GM18873 (cell line): ENCODE data around the gene TAS2R60.
"Not testable (repeated sequence)": the region's sequence is repeated elsewhere in the genome, so short reads cannot be mapped to it uniquely, and the experiment has no call there.

Source experiments
- ATAC-seq: cut with Tn5 transposase; IDR thresholded peaks from one replicate; pipeline ENCODE4 v1.9.1; 2021; ENCODE audit warnings: mild to moderate bottlenecking, moderate library complexity, moderate number of reproducible peaks; ENCODE audit not compliant: unreplicated experiment, low FRiP score

TAS2R60 gene

DNA sequence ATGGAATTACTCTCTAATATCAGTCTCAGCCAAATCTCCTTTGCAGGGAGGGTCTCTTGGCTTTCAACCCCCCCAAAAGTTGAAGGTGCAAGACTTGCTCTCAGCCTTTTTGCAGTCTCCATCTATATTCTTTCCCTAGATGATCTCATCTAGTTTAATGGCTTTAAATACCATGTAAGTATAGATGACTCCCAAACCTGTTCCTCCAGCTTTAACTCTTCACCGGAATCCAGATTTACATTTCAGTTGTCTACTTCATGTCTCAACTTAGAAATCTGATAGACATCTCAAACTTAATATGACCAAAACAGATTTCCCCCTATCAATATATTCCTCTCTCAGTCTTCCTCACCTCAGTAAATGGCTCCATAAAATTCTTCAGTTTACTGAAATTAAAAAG is 24.5 kb downstream of the TAS2R60 start:
- ATAC-seq, result no peak

DNA sequence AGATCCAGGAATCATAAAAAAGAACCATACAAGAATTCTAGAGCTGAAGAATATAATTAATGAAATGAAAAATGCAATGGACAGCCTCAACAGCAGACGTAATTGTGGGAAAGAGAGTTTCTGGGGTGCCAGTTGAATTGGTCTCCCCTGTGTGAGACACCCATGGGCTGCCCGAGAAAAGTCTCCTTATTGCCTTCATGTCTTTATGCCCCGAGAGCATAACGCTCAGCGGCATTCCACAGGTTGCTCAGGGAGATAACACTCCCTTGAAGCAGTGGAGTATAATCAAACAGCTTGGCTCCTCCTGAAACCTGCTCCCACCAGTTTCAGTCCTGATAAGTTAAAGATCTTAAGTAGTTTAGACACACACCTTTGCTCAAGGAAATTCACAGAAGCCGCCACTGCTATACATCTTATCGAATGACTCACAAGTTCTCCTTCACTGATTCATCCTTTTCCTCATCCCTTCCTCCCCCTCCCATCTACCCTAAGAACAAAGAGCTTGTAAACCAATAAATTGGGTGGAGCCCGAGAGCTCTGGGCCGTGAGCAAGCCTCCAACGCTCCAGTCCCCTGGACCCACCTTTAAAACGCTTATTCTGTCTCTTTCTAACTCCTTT is 28.9 kb downstream of the TAS2R60 start:
- ATAC-seq, result not testable (repeated sequence)

DNA sequence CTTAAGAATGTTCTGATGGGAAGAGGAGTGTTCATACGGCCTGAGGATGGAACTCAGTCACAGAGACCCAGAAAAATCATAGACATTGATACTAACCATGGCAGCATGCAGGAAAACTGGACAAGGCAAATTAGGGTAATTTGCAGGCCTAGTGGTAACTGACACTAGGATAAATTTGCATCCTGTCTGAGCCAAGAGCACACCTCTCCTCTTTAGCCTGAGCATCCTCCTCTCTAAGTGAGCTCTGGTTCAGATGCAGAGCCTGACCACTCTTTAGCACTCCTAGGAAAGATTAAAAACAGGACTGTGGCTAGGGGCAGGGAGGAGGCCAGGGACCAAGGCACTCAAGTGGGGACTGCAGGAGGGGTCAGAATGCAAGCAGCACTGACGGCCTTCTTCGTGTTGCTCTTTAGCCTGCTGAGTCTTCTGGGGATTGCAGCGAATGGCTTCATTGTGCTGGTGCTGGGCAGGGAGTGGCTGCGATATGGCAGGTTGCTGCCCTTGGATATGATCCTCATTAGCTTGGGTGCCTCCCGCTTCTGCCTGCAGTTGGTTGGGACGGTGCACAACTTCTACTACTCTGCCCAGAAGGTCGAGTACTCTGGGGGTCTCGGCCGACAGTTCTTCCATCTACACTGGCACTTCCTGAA is 34.4 kb downstream of the TAS2R60 start, which contains the start of gene TAS2R41:
Gene TAS2R41 (plus strand): TSS at position 373 of the 650 bp plus-strand sequence. CDS start 0 bp downstream, at position 373.
- ATAC-seq, result no peak

DNA sequence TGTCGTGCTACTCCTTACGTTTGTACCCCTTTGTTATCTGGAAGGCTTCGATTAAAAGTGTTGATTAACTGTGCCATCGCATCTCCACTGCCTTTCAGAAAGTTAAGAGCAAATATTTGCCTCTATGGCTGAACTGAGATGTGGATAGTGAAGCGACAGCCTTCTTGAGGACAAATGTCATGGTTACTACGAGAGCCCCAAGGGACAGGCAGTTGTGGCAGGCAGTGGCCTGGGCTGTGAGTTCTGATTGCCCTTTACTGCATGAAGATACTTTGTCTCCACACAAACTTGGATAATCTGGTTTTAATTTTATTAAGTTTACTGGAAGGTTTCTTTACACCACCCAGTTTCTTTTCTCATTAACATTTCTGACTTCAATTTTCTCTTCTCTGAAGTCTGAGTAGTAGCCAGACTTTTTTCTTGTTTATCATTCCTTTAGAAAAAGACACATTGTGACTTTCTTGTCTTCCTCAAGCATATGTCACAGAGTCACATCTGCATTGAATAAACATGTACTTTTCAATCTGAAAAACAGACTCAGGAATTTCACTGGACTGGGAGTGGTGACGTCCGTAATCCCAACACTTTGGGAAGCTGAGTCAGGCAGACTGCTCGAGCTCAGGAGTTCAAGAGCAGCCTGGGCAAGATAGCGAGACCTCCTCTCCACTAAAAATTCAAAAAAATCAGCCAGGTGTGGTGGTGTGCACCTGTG is 36.0 kb downstream of the TAS2R60 start:
- ATAC-seq, result no peak

DNA sequence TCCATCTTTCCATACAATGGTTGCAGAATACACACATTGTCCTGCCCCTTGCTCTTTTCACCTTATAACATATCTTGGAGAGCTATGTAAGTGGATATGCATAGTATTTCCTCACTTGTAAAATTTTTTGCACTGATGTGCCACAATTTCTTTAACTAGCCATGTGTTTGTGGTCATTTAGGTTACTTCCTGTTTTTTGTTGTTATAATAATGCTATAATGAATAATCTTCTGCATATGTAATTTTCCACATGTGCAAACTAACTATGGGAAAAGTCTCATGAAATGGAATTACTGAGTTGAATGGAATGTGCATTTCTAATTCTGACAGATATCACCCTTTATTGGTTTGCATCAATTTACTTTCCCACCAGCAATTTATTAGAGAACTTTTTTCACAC is 37.2 kb downstream of the TAS2R60 start:
- ATAC-seq, result no peak

DNA sequence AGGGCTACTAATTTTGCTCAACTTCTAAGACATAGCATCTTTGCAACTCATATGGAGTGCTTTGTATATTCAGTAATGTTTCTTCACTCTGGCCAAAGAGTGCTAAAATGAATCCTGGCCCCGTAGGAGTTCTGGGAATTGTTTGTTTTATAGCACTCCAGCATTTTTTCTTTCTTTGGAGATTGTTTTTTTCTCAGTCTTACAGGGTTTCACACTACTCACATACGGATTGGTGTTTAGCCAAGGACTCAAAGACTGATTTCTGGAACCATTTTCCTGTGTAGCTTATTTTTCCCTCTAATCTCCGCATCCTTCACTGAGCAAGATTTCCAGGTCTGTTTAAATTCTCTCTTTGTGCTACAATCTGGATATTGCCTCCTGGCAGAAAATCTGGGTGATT is 40.9 kb downstream of the TAS2R60 start:
- ATAC-seq, result no peak

DNA sequence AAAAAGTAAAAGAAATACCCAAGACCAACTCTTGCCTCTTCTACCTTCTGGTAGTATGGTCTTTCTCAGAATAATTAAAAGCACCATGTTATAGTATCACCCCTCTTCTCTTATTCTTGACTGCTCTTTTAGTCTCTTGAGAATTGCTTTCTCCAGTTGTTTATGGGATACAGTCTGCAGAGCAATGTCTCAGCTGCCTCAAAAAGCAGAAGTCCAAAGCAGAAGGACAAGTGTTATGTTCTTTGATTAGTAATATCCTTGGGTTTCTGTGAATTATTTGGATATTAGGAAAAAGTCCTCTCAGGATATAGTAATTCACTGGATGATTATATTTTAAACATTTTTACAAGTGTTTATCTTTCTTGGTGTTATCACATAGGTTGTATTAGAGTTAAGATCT is 41.8 kb downstream of the TAS2R60 start:
- no peak for ATAC-seq

DNA sequence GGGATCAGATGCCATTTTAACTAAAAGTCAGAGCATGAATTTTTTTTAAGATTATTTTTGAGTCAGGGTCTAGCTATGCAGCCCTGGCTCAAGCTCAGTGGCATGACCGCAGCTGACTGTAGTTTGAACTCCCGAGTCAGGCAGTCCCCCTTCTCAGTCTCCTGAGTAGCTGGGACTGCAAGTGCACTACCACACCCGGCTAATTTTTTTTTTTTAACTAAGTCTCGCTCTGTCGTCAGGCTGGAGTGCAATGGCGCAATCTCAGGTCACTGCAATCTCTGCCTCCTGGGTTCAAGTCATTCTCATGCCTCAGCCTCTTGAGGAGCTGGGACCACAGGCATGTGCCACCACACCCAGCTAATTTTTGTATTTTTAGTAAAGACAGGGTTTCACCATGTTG is 42.2 kb downstream of the TAS2R60 start:
- ATAC-seq, result no peak

DNA sequence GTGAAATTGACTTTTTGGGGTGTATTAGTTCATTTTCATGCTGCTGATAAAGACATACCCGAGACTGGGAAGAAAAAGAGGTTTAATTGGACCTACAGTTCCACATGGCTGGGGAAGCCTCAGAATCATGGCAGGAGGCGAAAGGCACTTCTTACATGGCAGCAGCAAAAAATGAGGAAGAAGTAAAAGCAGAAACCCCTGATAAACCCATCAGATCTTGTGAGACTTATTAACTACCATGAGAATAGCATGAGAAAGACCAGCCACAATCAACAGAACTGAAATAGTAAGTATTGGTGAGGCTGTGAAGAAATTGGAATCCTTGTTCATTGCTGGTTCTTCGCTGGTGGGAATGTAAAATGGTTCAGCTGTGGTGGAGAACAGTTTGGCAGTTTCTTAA is 43.0 kb downstream of the TAS2R60 start:
- not testable (repeated sequence) for ATAC-seq

DNA sequence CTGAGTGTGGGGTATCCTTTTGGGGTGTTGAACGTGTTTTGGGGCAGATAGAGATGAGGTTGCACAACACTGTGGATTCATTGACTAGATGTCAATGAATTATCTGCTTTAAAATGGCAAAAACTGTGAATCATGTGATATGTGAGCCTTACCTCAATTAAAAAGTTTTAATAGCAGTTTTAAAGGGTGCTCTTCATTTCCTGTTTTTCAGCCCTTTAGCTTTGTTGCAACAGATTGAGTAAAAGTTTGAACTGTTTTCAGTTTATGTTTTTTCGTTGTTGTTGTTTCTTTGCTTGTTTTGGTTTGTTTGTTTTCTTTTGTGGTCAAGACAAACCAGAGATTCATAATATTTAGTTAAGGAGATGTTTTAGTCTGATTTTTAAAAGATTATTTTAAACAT is 43.8 kb downstream of the TAS2R60 start:
- ATAC-seq, result no peak

DNA sequence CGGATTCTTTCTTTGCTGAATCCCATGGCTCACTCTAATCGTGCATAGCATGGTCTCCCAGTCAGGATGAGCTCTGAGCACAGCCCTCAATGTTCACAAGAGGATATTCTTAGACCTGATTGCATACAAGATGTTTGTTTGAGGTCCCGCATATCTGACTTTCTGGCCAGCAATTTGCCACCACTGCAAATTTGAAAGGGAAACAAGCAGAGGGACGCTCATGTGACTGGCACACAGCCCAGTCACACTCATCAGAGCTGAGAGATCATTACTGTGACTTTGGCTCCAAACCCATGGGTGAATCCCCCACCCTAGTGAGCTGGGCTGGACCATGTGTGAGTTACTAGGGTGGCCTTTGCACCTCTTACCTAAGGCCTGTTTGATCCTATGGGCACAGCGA is 44.3 kb downstream of the TAS2R60 start:
- no peak for ATAC-seq

DNA sequence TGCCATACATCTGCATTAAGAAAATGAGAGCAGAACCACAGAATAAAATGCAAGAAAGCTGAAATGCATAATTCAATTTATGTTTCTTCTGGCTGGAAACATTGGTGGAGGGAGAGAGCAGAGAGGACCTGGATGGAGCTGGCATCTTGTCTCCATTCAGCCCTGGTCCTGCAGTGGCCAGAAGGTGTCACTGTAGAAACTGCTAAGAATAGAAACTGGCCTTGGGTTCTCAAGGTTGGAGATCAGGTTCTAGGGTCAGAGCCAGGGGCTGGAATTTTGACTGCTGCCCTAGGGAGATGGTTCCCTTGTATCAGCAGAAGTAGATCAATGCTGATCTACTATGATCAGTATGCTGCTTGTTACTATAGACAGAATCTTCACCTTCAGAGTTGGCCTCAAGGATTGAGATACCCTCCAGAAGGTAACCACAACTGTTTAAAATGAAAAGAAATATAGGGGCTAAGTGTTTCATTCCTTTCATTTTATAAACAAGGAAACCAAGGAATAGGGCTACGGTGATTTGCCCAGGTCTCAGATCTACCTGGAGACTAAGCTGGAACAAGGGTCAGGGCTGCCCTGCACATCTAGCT is 47.6 kb downstream of the TAS2R60 start:
- no peak for ATAC-seq

DNA sequence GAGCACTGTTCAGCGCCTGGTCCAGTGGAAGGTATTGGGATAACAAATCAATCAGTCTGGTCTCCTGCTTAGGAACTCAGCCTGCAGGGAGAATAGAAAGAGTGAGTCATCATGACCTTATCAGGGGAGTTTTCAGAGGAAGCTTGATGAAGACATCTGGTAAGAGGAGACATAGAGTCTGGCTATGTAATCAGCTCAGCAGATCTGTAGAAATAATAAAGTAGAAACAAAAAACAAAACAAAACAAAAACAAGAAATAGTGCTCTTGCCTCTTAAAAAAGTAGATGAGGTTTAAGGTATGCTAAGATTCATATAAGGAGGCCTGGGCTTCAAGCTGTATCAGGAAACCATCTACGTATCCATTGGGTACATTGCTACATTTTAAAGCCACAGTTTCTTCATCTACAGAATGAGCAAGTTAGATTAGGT is 48.8 kb downstream of the TAS2R60 start:
- no peak for ATAC-seq

DNA sequence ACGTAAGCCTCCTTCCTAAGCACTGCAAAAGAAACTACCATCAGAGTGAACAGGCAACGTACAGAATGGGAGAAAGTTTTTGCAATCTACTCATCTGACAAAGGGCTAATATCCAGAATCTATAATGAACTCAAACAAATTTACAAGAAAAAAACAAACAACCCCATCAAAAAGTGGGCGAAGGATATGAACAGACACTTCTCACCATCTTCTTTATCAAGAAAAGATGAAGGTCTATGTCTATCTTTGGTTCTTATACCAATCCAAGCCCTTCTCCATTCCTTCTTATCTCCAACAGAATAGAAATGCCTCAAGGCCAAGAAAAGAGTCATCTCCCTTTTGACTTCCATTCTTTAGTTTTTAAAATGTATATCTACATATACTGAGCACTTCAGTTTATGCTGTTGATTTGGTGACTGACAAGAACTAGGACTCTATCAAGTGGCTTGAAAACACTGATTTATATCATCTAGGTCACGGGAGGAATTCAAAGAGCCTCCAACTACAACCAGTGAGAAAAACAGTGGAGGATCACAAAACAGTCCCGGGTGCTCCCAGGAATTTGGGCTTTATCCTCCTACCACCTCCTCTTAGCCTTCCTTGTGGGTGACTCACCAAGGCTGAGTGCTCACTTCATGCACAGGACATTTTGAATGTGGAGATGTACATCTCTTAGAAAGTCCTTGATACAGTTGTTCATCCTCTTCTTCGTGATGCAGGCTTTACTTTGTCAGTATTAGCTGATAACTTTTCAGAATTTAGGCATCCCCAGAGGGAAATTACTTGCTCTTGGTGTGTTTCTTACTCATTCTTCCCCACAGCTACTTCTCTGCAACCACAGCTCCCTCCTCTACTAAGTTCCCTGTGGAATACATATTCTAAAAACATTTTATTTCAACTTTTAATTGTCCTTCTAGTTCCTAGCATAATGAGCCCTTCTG is 49.8 kb downstream of the TAS2R60 start:
- no peak for ATAC-seq

DNA sequence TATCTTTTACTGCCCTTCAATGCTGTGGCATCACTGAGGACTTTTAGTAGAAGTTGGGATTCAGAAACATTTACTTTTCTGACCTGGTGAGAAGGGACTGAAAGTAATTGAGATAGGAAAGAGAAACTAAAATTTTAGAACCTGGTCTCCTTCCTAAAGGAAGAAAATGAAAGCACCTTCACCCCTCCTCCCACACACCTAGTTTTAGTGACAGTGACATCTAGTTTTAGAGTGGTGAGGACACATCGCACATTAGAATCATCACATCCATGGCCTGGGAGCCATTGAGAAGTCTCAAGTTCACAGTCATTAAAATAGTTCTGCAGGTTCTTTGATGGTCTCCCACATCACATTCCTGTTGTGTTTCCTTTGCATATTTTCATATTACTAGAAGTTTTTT is 50.5 kb downstream of the TAS2R60 start:
- no peak for ATAC-seq
